IPS-18a (cell line): ENCODE measurements around the gene PLPPR2.
A peak's percentile ranks its signal among the peaks of the same experiment; 100 is the strongest.
"Not testable (repeated sequence)": the region's sequence is repeated elsewhere in the genome, so short reads cannot be mapped to it uniquely, and the experiment has no call there.

Experiments
- H3K27ac ChIP-seq: one replicate; pipeline ENCODE4 v1.5.1; 2013; ENCODE audit warnings: low read length
- H3K27me3 ChIP-seq: one replicate; pipeline ENCODE4 v1.6.1; 2013; ENCODE audit warnings: mild to moderate bottlenecking, low read length; ENCODE audit not compliant: control insufficient read depth, insufficient read depth
- H3K36me3 ChIP-seq: one replicate; pipeline ENCODE4 v1.6.1; 2013; ENCODE audit warnings: low read depth, low read length; ENCODE audit not compliant: control insufficient read depth
- H3K4me1 ChIP-seq: one replicate; pipeline ENCODE4 v1.6.1; 2013; ENCODE audit warnings: low read depth, low read length; ENCODE audit not compliant: control insufficient read depth
- H3K4me3 ChIP-seq: one replicate; pipeline ENCODE4 v1.5.1; 2013; ENCODE audit warnings: low read length
- H3K9ac ChIP-seq: one replicate; pipeline ENCODE4 v1.6.1; 2013; ENCODE audit warnings: mild to moderate bottlenecking, low read length, moderate library complexity
- H3K9me3 ChIP-seq: one replicate; pipeline ENCODE4 v1.6.1; 2013; ENCODE audit warnings: low read depth, low read length; ENCODE audit not compliant: control insufficient read depth

PLPPR2 gene

DNA sequence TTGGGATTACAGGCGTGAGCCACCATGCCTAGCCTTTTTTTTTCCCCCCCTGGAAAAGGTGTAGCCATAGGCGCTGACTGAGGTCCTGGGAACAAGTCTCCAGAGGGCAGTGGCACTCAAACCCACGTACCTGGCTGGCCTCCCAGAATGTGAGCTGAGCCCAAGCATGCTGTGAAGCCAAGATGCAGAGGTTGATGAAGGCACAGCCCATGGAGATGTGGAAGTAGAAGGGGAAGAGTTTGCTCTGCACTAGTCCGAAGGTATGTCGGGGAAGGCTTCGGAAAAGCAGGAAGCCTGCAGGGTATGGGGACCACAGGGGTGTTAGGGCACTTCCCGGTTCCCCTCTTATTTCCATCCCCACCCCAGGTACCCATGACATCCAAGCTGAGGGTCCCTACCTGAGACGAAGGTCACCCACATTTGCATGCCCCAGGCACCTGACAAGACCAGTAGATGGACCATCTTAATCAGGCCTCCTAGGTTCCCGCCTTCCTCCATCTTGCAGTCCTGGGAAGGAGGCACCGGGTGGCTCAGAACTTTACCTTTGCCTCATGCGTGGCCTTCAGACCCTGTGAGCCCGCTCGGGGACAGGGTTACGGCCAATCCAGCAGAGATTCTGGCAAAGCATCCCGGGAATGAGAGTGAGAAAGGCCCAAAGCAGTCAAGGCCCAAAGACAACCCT, 10.0 kb upstream of the PLPPR2 start:
- Histone ChIP-seq H3K36me3 (no peaks in the 10 kb centered on the region), H3K4me1 (no peaks in the 10 kb centered on the region), H3K27ac (no peak overlapping the region), H3K9ac (peak overlapping the region; percentile 73), H3K4me3 (peak overlapping the region; percentile 95), H3K9me3 (no peaks in the 10 kb centered on the region), H3K27me3 (no peaks in the 10 kb centered on the region)

GRCh38 chr19:11346104-11346940, 8.9 kb upstream of the PLPPR2 start, which contains the start of the genes CCDC159 and TMEM205:
Gene CCDC159 (plus strand): TSS chr19:11346519. CDS start chr19:11346607, 88 bp downstream.
Gene TMEM205 (minus strand): TSS chr19:11346268. CDS start chr19:11345619, 649 bp downstream.
- H3K9me3 ChIP-seq: no peaks in the 10 kb centered on the region
- peak within 1 kb of the TSS; percentile 73 for H3K9ac ChIP-seq
- H3K27ac ChIP-seq: peak within 1 kb of the TSS; percentile 32
- H3K27me3 ChIP-seq: no peaks in the 10 kb centered on the region
- H3K36me3 ChIP-seq: no peaks in the 10 kb centered on the region
- peak within 1 kb of the TSS; percentile 95 for H3K4me3 ChIP-seq
- H3K4me1 ChIP-seq: no peaks in the 10 kb centered on the region

GRCh38 chr19:11347546-11348039, 7.6 kb upstream of the PLPPR2 start:
- Histone ChIP-seq H3K4me3 (no peak overlapping the region), H3K9ac (no peak overlapping the region), H3K27ac (no peak overlapping the region)

GRCh38 chr19:11349171-11349570, 6.1 kb upstream of the PLPPR2 start:
- H3K27ac ChIP-seq: no peak overlapping the region
- H3K36me3 ChIP-seq: no peaks in the 10 kb centered on the region
- no peak overlapping the region for H3K4me3 ChIP-seq
- no peaks in the 10 kb centered on the region for H3K27me3 ChIP-seq
- no peaks in the 10 kb centered on the region for H3K4me1 ChIP-seq
- no peaks in the 10 kb centered on the region for H3K9me3 ChIP-seq
- no peak overlapping the region for H3K9ac ChIP-seq

More at GRCh38 chr19:11347546-11348039, 7.6 kb upstream of the PLPPR2 start:
- Histone ChIP-seq H3K4me1 (no peaks in the 10 kb centered on the region), H3K9me3 (no peaks in the 10 kb centered on the region), H3K27me3 (no peaks in the 10 kb centered on the region), H3K36me3 (no peaks in the 10 kb centered on the region)

- H3K9ac ChIP-seq, H3K27me3 ChIP-seq, H3K36me3 ChIP-seq, H3K4me3 ChIP-seq, H3K9me3 ChIP-seq, H3K27ac ChIP-seq, H3K4me1 ChIP-seq: not testable (repeated sequence)
Observed at GRCh38 chr19:11354102-11354501, 1.1 kb upstream of the PLPPR2 start.

- H3K4me3 ChIP-seq: peak overlapping the region; percentile 44
Observed at GRCh38 chr19:11356074-11356397, 804 bp downstream of the PLPPR2 start.

GRCh38 chr19:11356676-11357550, 1.7 kb downstream of the PLPPR2 start:
- Histone ChIP-seq H3K4me3 (no peak overlapping the region), H3K27me3 (peaks cover 14% of the 10 kb centered on the region), H3K9ac (no peak overlapping the region), H3K27ac (no peak overlapping the region), H3K9me3 (no peaks in the 10 kb centered on the region), H3K4me1 (no peaks in the 10 kb centered on the region), H3K36me3 (no peaks in the 10 kb centered on the region)

More at GRCh38 chr19:11356074-11356397, 804 bp downstream of the PLPPR2 start:
- Histone ChIP-seq H3K27ac (no peak overlapping the region), H3K4me1 (no peaks in the 10 kb centered on the region), H3K36me3 (no peaks in the 10 kb centered on the region), H3K27me3 (peaks cover 14% of the 10 kb centered on the region), H3K9me3 (no peaks in the 10 kb centered on the region), H3K9ac (no peak overlapping the region)

GRCh38 chr19:11359421-11359820, 4.2 kb downstream of the PLPPR2 start:
- Histone ChIP-seq H3K9ac (no peak overlapping the region), H3K9me3 (no peaks in the 10 kb centered on the region), H3K27ac (no peak overlapping the region), H3K4me1 (no peaks in the 10 kb centered on the region), H3K27me3 (peaks cover 14% of the 10 kb centered on the region), H3K4me3 (no peak overlapping the region), H3K36me3 (no peaks in the 10 kb centered on the region)

- no peak overlapping the region for H3K9ac ChIP-seq
- no peaks in the 10 kb centered on the region for H3K4me1 ChIP-seq
- peak overlapping the region; percentile 52 for H3K4me3 ChIP-seq
- H3K9me3 ChIP-seq: no peaks in the 10 kb centered on the region
- no peaks in the 10 kb centered on the region for H3K36me3 ChIP-seq
- peaks cover 8% of the 10 kb centered on the region for H3K27me3 ChIP-seq
- no peak overlapping the region for H3K27ac ChIP-seq
Observed at GRCh38 chr19:11361037-11361770, 6.0 kb downstream of the PLPPR2 start.

GRCh38 chr19:11361771-11362731, 6.8 kb downstream of the PLPPR2 start:
- Histone ChIP-seq H3K9me3 (no peaks in the 10 kb centered on the region), H3K4me3 (peak overlapping the region; percentile 52), H3K9ac (no peak overlapping the region), H3K36me3 (no peaks in the 10 kb centered on the region), H3K4me1 (no peaks in the 10 kb centered on the region), H3K27me3 (peaks cover 6% of the 10 kb centered on the region), H3K27ac (no peak overlapping the region)
